Spleen (tissue), 7 donors: ENCODE results near the gene SLC4A8.

Experiments used
- CTCF ChIP-seq, 11 experiments: fragments of 200-600 bp in 7 of 11; fragments of 450-650 bp in 4 of 11; sonication (generic) in 4 of 11; IDR thresholded peaks in 8 of 11; conservative IDR thresholded peaks in 3 of 11; 1 replicate in 7 of 11; 2 replicates in 4 of 11; pipeline versions ENCODE4 v1.4.0 to v1.8.0; 2016 to 2021; ENCODE audit warnings: antibody characterized with exemption in 11 of 11, inconsistent platforms in 4 of 11, mild to moderate bottlenecking in 1 of 11
- POLR2A ChIP-seq, 3 donors: fragments of 450-650 bp; IDR thresholded peaks; one replicate each; pipeline ENCODE4 v1.5.1; 2017; ENCODE audit warnings: antibody characterized with exemption in 3 of 3, mild to moderate bottlenecking in 1 of 3
- donor health status: DM: no; HTN: no; CAD: no; lungs with moderate emphysema.
- donor health status: DM: no; HTN: no; CAD: no.
- donor health status: DM: no; HTN: no; CAD: no.

GRCh38 chr12:51482929-51483697 lies 58.5 kb downstream of the SLC4A8 start:
- TF ChIP-seq CTCF (IDR thresholded peaks at IDR 0.05 in 8 of 11, conservative IDR thresholded peaks at IDR 0.05 in 3 of 11) (no peak), POLR2A (IDR thresholded peaks at IDR 0.05) (no peak)
